HepG2 (cell line): ENCODE data around the gene PLXNB2.

Source experiments
- ATF3 ChIP-seq: sonication (generic); formaldehyde crosslinking; IDR thresholded peaks from 2 replicates; pipeline ENCODE4 v1.4.0; 2020; ENCODE audit warnings: missing genetic modification reagents
- CTCF ChIP-seq: sonication (generic); formaldehyde crosslinking; IDR thresholded peaks from 2 replicates; pipeline ENCODE4 v1.5.0; 2020; ENCODE audit warnings: mild to moderate bottlenecking, missing genetic modification reagents, moderate library complexity
- HDAC6 ChIP-seq: fragments of 200-600 bp; sonication (generic); IDR thresholded peaks from 2 replicates; pipeline ENCODE4 v1.7.0; 2017; ENCODE audit warnings: mild to moderate bottlenecking, antibody characterized with exemption, low read length, low read depth
- KLF6 ChIP-seq: IDR thresholded peaks from 2 replicates; pipeline ENCODE4 v1.8.0; 2016; ENCODE audit warnings: missing biosample characterization, missing genetic modification reagents
- POLR2AphosphoS5 ChIP-seq: IDR thresholded peaks from 2 replicates; pipeline ENCODE4 v1.6.1; 2012; ENCODE audit warnings: low read depth, low read length
- REST ChIP-seq, 2 experiments: IDR thresholded peaks; 2 replicates each; pipeline ENCODE4 v1.6.1; 2011 to 2012; ENCODE audit warnings: low read length in 2 of 2, borderline replicate concordance in 1 of 2, low read depth in 1 of 2, mild to moderate bottlenecking in 1 of 2, moderate library complexity in 1 of 2
- SMC3 ChIP-seq: IDR thresholded peaks from 2 replicates; pipeline ENCODE4 v1.6.1; 2011; ENCODE audit warnings: low read length, improper control_type of control experiment
- ZNF577 ChIP-seq: sonication (generic); formaldehyde crosslinking; IDR thresholded peaks from 2 replicates; pipeline ENCODE4 v1.4.0; 2020; ENCODE audit warnings: mild to moderate bottlenecking, low read depth, missing genetic modification reagents, borderline replicate concordance

GRCh38 chr22:50320116-50320515, 12.7 kb upstream of the PLXNB2 start:
- TF ChIP-seq ZNF577 (CRISPR knock-in tag) = no peak
- no peak for TF ChIP-seq SMC3
- TF ChIP-seq REST (IDR thresholded peaks at IDR 0.05; ENCODE audit: borderline replicate concordance in 1 of 2, low read depth in 1 of 2, low read length in 2 of 2) = no peak
- TF ChIP-seq POLR2AphosphoS5 = no peak
- no peak for TF ChIP-seq ATF3 (CRISPR knock-in tag)
- no peak for TF ChIP-seq HDAC6
- no peak for TF ChIP-seq KLF6
- no peak for TF ChIP-seq CTCF (CRISPR knock-in tag)
